ENCODE measurements around the gene RUNX1.

The RUNX1 gene

DNA sequence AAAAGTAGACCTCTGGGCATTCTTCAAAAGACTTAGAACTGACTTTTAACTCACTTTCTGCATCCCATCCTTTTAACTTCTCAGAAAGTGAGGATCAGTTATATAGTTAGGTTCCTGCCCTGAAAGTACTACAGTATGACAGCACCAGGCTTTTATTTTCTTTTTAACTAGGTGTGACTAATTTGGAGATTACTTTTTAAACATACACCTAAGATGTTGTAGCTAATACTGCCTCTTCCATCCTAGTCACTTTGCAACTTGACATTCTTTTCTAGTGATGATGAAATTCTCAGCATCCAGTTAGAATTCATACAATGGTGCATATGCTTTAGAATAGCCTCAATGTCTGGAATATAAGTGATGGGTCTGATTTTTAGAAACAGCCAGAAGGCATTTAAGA is 24.6 kb downstream of the RUNX1 start:
- no peak for DNase-seq (ENCODE audit: extremely low read depth, insufficient read length)
- Histone ChIP-seq H3K36me3 (ENCODE audit: control insufficient read depth, insufficient read depth, low read length) (no peaks in the 10 kb centered on the region), H3K27me3 (replicated peaks; ENCODE audit: control insufficient read depth, insufficient read depth, low read length) (no peaks in the 10 kb centered on the region), H3K4me3 (replicated peaks; ENCODE audit: low read depth, low read length) (no peak overlapping the region)
- TF ChIP-seq, protein P1, sequence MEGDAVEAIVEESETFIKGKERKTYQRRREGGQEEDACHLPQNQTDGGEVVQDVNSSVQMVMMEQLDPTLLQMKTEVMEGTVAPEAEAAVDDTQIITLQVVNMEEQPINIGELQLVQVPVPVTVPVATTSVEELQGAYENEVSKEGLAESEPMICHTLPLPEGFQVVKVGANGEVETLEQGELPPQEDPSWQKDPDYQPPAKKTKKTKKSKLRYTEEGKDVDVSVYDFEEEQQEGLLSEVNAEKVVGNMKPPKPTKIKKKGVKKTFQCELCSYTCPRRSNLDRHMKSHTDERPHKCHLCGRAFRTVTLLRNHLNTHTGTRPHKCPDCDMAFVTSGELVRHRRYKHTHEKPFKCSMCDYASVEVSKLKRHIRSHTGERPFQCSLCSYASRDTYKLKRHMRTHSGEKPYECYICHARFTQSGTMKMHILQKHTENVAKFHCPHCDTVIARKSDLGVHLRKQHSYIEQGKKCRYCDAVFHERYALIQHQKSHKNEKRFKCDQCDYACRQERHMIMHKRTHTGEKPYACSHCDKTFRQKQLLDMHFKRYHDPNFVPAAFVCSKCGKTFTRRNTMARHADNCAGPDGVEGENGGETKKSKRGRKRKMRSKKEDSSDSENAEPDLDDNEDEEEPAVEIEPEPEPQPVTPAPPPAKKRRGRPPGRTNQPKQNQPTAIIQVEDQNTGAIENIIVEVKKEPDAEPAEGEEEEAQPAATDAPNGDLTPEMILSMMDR (IDR thresholded peaks at IDR 0.05; ENCODE audit: insufficient read depth, low read length, poor library complexity, severe bottlenecking) = no peak

DNA sequence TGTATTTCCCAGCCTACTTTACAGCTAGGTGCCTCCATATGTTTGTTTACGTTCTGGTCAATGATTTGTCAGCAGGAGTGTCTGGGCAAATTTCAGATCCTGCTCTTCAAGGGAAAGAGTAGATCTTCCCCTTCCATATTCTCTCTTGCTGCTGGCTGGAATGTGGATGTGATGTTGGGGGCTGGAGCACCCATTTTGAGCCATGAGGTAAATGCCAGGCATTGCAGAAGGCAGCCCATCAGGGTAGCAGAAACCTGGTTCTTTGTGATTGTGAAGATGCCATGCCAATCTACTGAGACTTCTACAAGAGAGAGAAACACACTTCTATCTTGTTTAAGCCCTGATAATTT is 25.1 kb downstream of the RUNX1 start:
- Histone ChIP-seq H3K27me3 (replicated peaks; ENCODE audit: control insufficient read depth, insufficient read depth, low read length) (no peaks in the 10 kb centered on the region), H3K4me3 (replicated peaks; ENCODE audit: low read depth, low read length) (no peak overlapping the region), H3K36me3 (ENCODE audit: control insufficient read depth, insufficient read depth, low read length) (no peaks in the 10 kb centered on the region)
- DNase-seq (ENCODE audit: extremely low read depth, insufficient read length) = no peak
- TF ChIP-seq, protein P1 (IDR thresholded peaks at IDR 0.05; ENCODE audit: insufficient read depth, low read length, poor library complexity, severe bottlenecking) = no peak

DNA sequence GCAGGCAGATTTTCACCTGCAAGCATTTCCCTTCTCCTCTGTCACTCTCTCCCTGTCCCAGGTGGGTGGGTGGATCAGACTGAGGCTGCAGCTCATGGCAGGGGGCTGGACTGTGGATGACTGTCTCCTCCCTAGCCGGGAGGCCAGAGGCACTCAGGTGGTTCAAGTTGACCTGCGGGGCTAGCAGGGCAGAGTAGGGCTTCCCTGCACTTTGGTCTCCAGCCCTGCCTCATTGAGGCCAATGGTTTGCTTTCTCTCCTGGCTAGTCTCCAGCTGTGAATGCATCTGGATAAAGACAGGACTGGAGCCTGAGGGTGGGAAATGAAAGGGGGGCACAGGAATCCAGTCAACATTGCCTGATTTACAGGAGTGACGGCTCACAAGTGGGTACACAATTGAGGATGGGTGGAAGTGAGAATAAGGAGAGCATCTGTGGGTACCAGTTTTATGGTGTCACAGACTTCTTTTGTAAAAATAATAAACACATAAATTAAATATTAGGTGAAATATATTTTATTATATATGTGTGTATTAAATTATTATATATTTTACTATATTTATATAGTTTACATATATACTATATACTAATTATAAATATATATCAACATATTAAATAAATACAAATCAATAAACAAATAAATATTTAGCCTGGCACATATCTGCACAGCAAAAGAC is 25.6 kb downstream of the RUNX1 start:
- Histone ChIP-seq H3K4me3 (replicated peaks; ENCODE audit: low read depth, low read length) (no peak overlapping the region), H3K27me3 (replicated peaks; ENCODE audit: control insufficient read depth, insufficient read depth, low read length) (no peaks in the 10 kb centered on the region), H3K36me3 (ENCODE audit: control insufficient read depth, insufficient read depth, low read length) (no peaks in the 10 kb centered on the region)
- TF ChIP-seq, protein P1 (IDR thresholded peaks at IDR 0.05; ENCODE audit: insufficient read depth, low read length, poor library complexity, severe bottlenecking) = no peak
- DNase-seq (ENCODE audit: extremely low read depth, insufficient read length) = no peak

DNA sequence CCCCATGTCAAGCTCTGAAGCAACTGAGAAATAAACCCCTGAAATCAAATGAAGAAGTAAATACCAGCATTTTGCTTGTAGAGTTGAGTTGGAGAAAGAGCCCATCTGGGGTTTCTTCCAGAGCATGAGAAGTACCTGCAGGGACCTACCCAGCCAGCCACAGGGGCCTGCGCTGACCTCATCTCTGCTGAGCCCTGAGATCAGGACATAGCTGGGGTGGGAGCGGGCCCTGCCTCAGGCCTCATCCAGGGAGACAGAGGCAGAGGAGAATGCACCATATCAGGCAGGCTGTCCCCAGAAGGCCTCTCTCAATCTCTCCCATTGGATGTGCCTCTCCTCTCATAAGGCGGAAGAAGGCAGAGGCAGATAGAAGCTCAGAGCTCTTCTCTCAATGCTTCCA is 27.6 kb downstream of the RUNX1 start:
- Histone ChIP-seq H3K27me3 (replicated peaks; ENCODE audit: control insufficient read depth, insufficient read depth, low read length) (no peaks in the 10 kb centered on the region), H3K36me3 (ENCODE audit: control insufficient read depth, insufficient read depth, low read length) (no peaks in the 10 kb centered on the region), H3K4me3 (replicated peaks; ENCODE audit: low read depth, low read length) (no peak overlapping the region)
- DNase-seq (ENCODE audit: extremely low read depth, insufficient read length) = no peak
- TF ChIP-seq, protein P1 (IDR thresholded peaks at IDR 0.05; ENCODE audit: insufficient read depth, low read length, poor library complexity, severe bottlenecking) = no peak

DNA sequence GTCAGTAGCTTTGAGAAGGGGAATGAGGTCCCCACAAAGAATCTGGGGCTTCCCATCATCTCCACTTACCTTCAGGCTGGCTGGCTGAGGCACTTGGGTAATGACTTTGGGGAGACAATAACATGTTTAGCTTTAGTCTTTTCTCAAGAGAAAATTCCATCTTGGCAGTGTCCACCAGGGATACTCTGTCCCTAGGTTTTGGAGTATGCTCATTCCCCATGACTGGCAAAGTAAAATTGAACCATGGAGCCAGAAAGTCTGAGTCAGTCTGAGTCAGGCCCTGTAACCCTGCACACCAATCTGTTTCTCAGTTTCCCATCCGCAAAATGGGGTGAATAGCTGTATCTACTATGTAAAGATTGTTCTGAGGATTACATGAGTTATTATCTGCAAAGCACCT is 28.2 kb downstream of the RUNX1 start:
- TF ChIP-seq, protein P1 (IDR thresholded peaks at IDR 0.05; ENCODE audit: insufficient read depth, low read length, poor library complexity, severe bottlenecking) = no peak
- DNase-seq (ENCODE audit: extremely low read depth, insufficient read length) = no peak
- H3K4me3 ChIP-seq (replicated peaks; ENCODE audit: low read depth, low read length) = no peak overlapping the region
- no peaks in the 10 kb centered on the region for H3K36me3 ChIP-seq (ENCODE audit: control insufficient read depth, insufficient read depth, low read length)
- H3K27me3 ChIP-seq (replicated peaks; ENCODE audit: control insufficient read depth, insufficient read depth, low read length) = no peaks in the 10 kb centered on the region

DNA sequence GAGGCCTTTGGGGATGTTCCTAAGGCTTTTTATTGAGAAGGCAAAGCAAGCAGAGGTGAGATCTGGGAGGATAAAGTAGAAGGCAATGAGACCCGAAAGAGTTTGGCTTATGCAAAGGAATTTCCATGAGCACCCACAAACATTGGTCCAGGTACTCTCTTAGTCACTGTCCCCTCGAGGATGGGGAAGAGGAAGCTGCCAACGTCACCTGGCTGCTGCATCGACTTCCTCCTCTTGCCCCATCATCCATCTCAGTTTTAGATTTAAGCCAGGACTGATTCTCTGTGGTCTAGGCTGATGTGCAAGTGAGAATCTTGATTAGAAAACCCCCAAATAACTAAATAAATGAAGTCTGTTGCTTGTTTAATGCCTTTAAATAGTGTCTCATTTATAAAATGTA is 28.7 kb downstream of the RUNX1 start:
- Histone ChIP-seq H3K36me3 (ENCODE audit: control insufficient read depth, insufficient read depth, low read length) (no peaks in the 10 kb centered on the region), H3K27me3 (replicated peaks; ENCODE audit: control insufficient read depth, insufficient read depth, low read length) (no peaks in the 10 kb centered on the region), H3K4me3 (replicated peaks; ENCODE audit: low read depth, low read length) (no peak overlapping the region)
- DNase-seq (ENCODE audit: extremely low read depth, insufficient read length) = no peak
- TF ChIP-seq, protein P1 (IDR thresholded peaks at IDR 0.05; ENCODE audit: insufficient read depth, low read length, poor library complexity, severe bottlenecking) = no peak
